ENCODE results near the gene PYM1. TPM values are rescaled to one million over a fixed set of nuclear protein-coding genes. Genes with fewer than 3 reads are reported as not detected.
"Not testable (repeated sequence)": the region's sequence is repeated elsewhere in the genome, so short reads cannot be mapped to it uniquely, and the experiment has no call there.

PYM1 gene
- total RNA-seq, 2 experiments from 2014 or later = 46.7 to 56.4 TPM

DNA sequence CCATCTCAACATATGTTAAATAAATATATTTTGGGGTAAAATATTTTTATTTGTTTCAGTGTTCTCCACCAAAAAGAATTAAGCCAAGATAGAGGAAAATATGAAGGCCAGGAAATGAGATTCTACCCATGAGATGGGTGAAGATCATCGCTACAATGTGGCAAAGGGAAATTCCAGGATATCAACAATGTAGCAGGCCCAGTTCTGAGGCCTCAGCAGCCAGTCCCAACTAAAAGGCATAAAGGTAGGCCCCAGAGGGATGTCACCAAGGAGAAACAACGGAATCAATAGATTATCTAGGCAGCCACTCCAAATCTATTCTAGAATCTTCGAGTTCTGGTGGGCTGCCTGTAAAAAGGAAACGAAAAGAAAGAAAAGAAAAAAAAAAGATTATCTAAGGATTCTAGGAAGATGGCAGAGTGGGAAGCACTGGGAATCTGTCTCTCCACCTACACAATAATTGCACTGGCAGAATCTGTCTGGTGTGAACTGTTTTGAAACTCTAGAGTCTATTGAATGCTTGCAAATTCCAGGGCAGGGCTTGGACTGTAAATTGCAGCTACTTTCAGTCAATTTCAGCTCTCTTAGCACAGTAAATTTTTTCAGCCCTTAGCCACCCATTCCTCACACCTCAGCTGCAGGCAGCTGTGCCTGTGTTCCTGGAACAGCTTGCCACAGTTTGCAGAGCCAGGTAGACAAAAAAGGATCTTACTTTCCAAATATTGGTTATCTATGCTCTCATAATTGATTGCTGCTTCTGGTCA, 51.8 kb downstream of the PYM1 start:
- Mint-ChIP-seq H3K27ac (no peak overlapping the region), H3K9me3 (ENCODE audit: low read depth) (peaks cover 8% of the 10 kb centered on the region), H3K36me3 (peaks cover 11% of the 10 kb centered on the region), H3K4me1 (peaks cover 4% of the 10 kb centered on the region), H3K4me3 (no peak overlapping the region), H3K27me3 (no peaks in the 10 kb centered on the region)
- ATAC-seq = no peak
- DNase-seq = no peak
- CTCF ChIA-PET = interaction anchor here (1.1 kb wide), 1 partner anchor 65 kb away, joined by 3 read pairs; no protein-coding TSS in a partner anchor

DNA sequence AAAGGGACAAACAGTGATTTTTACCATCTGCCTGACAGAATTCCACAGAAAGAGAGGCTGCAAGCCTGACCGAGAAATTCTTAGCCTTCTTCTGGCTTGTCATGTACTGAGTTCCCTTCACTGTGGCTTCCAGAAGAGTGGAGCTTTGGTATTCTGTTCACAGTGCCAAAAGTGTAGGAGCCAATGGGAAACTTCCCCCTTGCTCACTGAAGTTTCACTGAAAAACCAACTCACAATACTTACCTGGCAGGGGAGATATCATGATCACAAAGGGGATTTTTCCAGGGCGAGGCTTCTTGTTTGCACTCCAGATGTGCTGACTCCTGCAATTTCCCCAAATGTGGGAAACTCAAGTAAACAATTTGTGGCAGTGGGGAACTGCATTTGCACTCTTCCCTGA, 53.3 kb downstream of the PYM1 start:
- Mint-ChIP-seq H3K36me3 (peaks cover 11% of the 10 kb centered on the region), H3K27ac (no peak overlapping the region), H3K4me1 (peaks cover 2% of the 10 kb centered on the region), H3K4me3 (no peak overlapping the region), H3K27me3 (no peaks in the 10 kb centered on the region), H3K9me3 (ENCODE audit: low read depth) (peaks cover 8% of the 10 kb centered on the region)
- ATAC-seq (no peak), DNase-seq (no peak)
- CTCF ChIA-PET = no interaction called here

DNA sequence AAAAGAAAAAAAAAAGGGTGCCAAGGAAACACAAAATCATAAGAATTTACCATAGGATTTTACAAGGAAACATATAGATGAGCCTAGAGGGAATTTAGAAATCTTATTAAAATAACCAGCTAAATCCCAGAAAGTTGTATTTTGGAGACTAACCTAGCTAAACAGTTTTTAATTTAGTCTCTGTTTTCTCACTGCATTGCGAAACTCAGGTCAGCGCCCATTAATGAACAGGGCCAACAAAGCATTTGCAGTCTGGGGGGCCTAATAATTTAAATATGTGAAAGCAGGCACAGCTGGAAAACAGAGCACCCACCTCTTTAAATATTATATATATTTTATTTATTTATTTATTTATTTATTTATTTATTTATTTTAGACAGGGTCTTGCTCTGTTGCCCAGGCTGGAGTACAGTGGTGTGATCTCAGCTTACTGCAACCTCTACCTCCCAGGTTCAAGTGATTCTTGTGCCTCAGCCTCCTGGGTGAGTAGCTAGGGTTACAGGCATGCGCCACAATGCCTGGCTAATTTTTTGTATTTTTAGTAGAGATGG, 61.2 kb downstream of the PYM1 start:
- not testable (repeated sequence) for H3K36me3 Mint-ChIP-seq; DNase-seq; H3K27ac Mint-ChIP-seq; H3K27me3 Mint-ChIP-seq; H3K4me1 Mint-ChIP-seq; H3K9me3 Mint-ChIP-seq (ENCODE audit: low read depth); H3K4me3 Mint-ChIP-seq; ATAC-seq
- CTCF ChIA-PET = interaction anchor here (0.6 kb wide), 1 partner anchor 37 kb away, joined by 3 read pairs; the partner anchor contains the start of gene DNAJC14

DNA sequence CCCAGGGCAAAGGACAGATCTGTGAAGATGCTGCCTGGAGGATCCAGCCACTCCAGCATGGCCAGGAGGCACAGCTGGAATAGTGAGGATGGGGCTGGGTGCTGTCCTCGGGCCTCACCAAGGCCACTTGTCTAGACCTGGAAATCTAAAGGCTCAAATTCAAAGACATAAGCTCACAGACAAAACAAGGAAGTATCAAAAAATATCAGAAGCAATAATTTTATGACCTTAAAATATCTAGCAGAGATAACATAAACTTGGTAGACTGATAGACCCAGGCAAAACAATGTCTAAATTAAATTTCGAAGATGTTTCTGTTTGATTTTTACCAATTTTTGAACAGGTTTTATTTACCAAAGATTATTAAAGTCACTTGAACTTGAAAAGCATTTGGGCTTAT, 62.4 kb downstream of the PYM1 start:
- H3K4me1 Mint-ChIP-seq = no peaks in the 10 kb centered on the region
- CTCF ChIA-PET = interaction anchor here (0.9 to 1.4 kb wide), 2 partner anchors 12 to 61 kb away, joined by 3 to 4 read pairs; no protein-coding TSS in a partner anchor

DNA sequence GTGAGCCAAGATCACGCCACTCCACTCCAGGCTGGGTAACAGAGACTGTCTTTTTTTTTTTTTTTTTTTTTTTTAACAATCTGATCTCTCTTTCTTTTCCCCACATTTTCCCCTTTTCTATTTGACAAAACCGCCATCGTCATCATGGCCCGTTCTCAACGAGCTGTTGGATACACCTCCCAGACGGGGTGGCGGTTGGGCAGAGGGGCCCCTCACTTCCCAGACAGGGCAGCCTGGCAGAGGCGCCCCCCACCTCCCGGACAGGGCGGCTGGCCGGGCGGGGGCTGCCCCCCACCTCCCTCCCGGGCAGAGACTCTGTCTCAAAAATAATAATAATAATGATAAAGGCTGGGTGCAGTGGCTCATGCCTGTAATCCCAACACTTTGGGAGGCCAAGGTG, 64.8 kb downstream of the PYM1 start:
- not testable (repeated sequence) for ATAC-seq; H3K4me3 Mint-ChIP-seq; DNase-seq; H3K36me3 Mint-ChIP-seq; H3K27ac Mint-ChIP-seq; H3K9me3 Mint-ChIP-seq (ENCODE audit: low read depth); H3K27me3 Mint-ChIP-seq; H3K4me1 Mint-ChIP-seq
- CTCF ChIA-PET = interaction anchor here (1.2 kb wide), 1 partner anchor 77 kb away, joined by 3 read pairs; no protein-coding TSS in a partner anchor

More for the DNA sequence above, 62.4 kb downstream of the PYM1 start:
- H3K4me3 Mint-ChIP-seq = no peak overlapping the region
- peaks cover 3% of the 10 kb centered on the region for H3K36me3 Mint-ChIP-seq
- H3K27ac Mint-ChIP-seq = no peak overlapping the region
- ATAC-seq = no peak
- H3K9me3 Mint-ChIP-seq (ENCODE audit: low read depth) = peaks cover 3% of the 10 kb centered on the region
- DNase-seq = no peak
- no peaks in the 10 kb centered on the region for H3K27me3 Mint-ChIP-seq

DNA sequence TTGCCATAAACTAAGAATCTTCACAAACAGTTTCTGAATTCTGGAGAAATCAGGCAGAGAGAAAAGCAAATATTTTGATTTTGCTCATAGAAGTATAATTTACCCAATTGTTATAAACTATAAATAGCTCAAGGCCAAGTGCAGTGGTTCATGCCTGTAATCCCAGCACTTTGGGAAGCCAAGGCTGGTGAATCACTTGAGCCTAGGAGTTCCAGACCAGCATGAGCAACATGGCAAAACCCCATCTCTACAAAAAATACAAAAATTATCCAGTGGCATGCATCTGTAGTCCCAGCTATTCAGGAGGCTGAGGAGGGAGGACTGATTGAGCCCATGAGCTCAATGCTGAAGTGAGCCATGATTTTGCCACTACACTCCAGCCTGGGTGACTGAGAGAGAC, 65.4 kb downstream of the PYM1 start:
- H3K9me3 Mint-ChIP-seq (ENCODE audit: low read depth) = peaks cover 3% of the 10 kb centered on the region
- CTCF ChIA-PET = no interaction called here
- no peak for ATAC-seq
- H3K4me1 Mint-ChIP-seq = no peaks in the 10 kb centered on the region
- no peak overlapping the region for H3K4me3 Mint-ChIP-seq
- peaks cover 3% of the 10 kb centered on the region for H3K27me3 Mint-ChIP-seq
- DNase-seq = no peak
- peaks cover 3% of the 10 kb centered on the region for H3K36me3 Mint-ChIP-seq
- H3K27ac Mint-ChIP-seq = no peak overlapping the region

DNA sequence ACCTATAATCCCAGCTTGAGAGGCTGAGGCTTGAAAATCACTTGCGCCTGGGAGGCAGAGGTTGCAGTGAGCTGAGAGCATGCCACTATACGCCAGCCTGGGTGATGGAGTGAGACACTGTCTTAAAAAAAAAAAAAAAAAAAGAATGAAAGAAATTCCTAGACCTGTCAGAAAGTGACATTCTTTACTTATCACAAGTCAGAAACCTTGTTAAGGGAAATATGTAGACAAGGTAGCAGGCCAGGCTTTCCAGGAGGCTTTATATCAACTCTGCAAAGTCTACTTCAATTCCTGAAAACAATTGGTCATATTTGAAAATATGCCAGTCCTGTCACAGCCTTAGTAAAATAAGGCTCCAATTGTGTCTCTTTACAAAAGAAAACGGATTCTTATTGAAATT, 65.8 kb downstream of the PYM1 start:
- CTCF ChIA-PET = no interaction called here
- peaks cover 3% of the 10 kb centered on the region for H3K36me3 Mint-ChIP-seq
- DNase-seq (no peak), ATAC-seq (no peak)
- H3K4me3 Mint-ChIP-seq = no peak overlapping the region
- no peaks in the 10 kb centered on the region for H3K4me1 Mint-ChIP-seq
- H3K27me3 Mint-ChIP-seq = peaks cover 3% of the 10 kb centered on the region
- no peak overlapping the region for H3K27ac Mint-ChIP-seq
- H3K9me3 Mint-ChIP-seq (ENCODE audit: low read depth) = peaks cover 3% of the 10 kb centered on the region

DNA sequence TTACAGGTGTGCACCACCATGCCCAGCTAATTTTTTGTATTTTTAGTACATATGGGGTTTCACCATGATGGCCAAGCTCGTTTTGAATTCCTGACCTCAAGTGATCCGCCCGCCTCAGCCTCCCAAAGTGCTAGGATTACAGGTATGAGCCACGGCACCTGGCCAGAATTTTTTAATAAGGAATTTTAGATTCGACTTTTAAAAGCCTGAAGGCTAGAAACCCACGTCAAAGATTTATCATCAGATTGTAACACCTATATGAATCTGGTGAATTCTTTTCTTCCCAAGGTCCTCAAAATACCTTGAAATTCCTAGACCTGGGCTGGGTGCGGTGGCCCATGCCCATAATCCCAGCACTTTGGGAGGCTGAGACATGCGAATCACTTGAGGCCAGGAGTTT, 66.3 kb downstream of the PYM1 start:
- ATAC-seq = no peak
- Mint-ChIP-seq H3K27ac (no peak overlapping the region), H3K9me3 (ENCODE audit: low read depth) (peaks cover 3% of the 10 kb centered on the region), H3K36me3 (peaks cover 3% of the 10 kb centered on the region), H3K4me1 (no peaks in the 10 kb centered on the region), H3K27me3 (peaks cover 3% of the 10 kb centered on the region), H3K4me3 (no peak overlapping the region)
- no peak for DNase-seq
- CTCF ChIA-PET = no interaction called here

DNA sequence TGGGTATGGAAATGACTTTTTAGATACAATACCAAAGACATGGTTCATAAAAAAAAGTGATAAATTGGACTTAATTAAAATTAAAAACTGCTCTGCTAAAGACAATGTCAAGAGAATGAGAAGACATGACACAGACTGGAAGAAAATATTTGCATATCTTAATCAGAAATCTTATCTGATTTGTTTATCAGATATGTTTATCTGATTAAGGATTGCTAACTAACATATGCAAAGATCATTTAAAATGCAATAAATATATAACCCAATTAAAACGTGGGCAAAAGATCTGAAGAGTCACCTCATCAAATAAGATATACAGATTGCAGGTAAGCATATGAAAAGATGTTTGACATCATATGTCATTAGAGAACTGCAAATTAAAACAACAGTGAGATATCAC, 75.0 kb downstream of the PYM1 start:
- CTCF ChIA-PET = no interaction called here
- H3K36me3 Mint-ChIP-seq = no peaks in the 10 kb centered on the region

More for the DNA sequence above, 75.0 kb downstream of the PYM1 start:
- ATAC-seq (no peak), DNase-seq (no peak)
- peaks cover 7% of the 10 kb centered on the region for H3K27me3 Mint-ChIP-seq
- no peaks in the 10 kb centered on the region for H3K9me3 Mint-ChIP-seq (ENCODE audit: low read depth)
- H3K4me3 Mint-ChIP-seq = no peak overlapping the region
- peaks cover 9% of the 10 kb centered on the region for H3K4me1 Mint-ChIP-seq
- no peak overlapping the region for H3K27ac Mint-ChIP-seq

Other genes starting within 250 kb of the PYM1 start
- 1 to 10 TPM; 3.7 to 4.4 TPM for gene ITGA7, start 220.0 kb downstream of the PYM1 start, total RNA-seq
- 100 to 1,000 TPM; 151 to 152 TPM for gene BLOC1S1, start 211.8 kb downstream of the PYM1 start, total RNA-seq
- gene RDH5, start 207.5 kb downstream of the PYM1 start, total RNA-seq = 10 to 100 TPM; 11.1 to 14.4 TPM
- gene CD63, start 198.9 kb downstream of the PYM1 start, total RNA-seq = 100 to 1,000 TPM; 222 to 288 TPM
- gene GDF11, start 184.8 kb downstream of the PYM1 start, total RNA-seq = 10 to 100 TPM; 10.9 to 14.1 TPM
- gene SARNP, start 110.2 kb downstream of the PYM1 start, total RNA-seq = 10 to 100 TPM; 96.8 to 98.6 TPM
- gene ORMDL2, start 109.9 kb downstream of the PYM1 start, total RNA-seq = 10 to 100 TPM; 45.8 to 57.2 TPM
- 10 to 100 TPM; 33.5 to 38.4 TPM for gene DNAJC14, start 98.3 kb downstream of the PYM1 start, total RNA-seq
- gene MMP19, start 85.0 kb downstream of the PYM1 start, total RNA-seq = not detected
- gene DGKA, start 3.3 kb upstream of the PYM1 start, total RNA-seq = 100 to 1,000 TPM; 301 to 312 TPM
- under 1 TPM; 0.23 to 0.37 TPM for gene PMEL, start 38.1 kb upstream of the PYM1 start, total RNA-seq
- gene CDK2, start 38.9 kb upstream of the PYM1 start, total RNA-seq = 100 to 1,000 TPM; 146 to 158 TPM
- 10 to 100 TPM; 46.4 to 55.6 TPM for gene RAB5B, start 46.2 kb upstream of the PYM1 start, total RNA-seq
- 10 to 100 TPM in 1 of 2 experiments, 1 to 10 TPM in 1; 2.5 to 14.6 TPM for gene SUOX, start 69.4 kb upstream of the PYM1 start, total RNA-seq
- 10 to 100 TPM; 15.8 to 44.9 TPM for gene IKZF4, start 93.1 kb upstream of the PYM1 start, total RNA-seq
- gene RPS26, start 114.0 kb upstream of the PYM1 start, total RNA-seq = 10 to 100 TPM; 27.9 to 42.2 TPM
- 1 to 10 TPM in 1 of 2 experiments, under 1 TPM in 1; 0.94 to 1.8 TPM for gene ERBB3, start 152.3 kb upstream of the PYM1 start, total RNA-seq
- 100 to 1,000 TPM; 293 to 364 TPM for gene PA2G4, start 176.7 kb upstream of the PYM1 start, total RNA-seq
- gene RPL41, start 188.7 kb upstream of the PYM1 start, total RNA-seq = 1,000 to 10,000 TPM; 3,748 to 4,271 TPM
- gene ZC3H10, start 190.4 kb upstream of the PYM1 start, total RNA-seq = 10 to 100 TPM; 10.3 to 11.7 TPM
- gene ESYT1, start 200.4 kb upstream of the PYM1 start, total RNA-seq = 100 to 1,000 TPM; 225 to 241 TPM
- 10 to 100 TPM; 67.6 to 85.2 TPM for gene MYL6B, start 224.7 kb upstream of the PYM1 start, total RNA-seq
- gene MYL6, start 230.5 kb upstream of the PYM1 start, total RNA-seq = 1,000 to 10,000 TPM; 1,307 to 1,412 TPM

Measured in activated CD8-positive, alpha-beta memory T cell treated with anti-CD3 and anti-CD28 coated beads, Interleukin-2, amount 10 ng/mL, durations not matched to agents 7 days and 5 days (primary cell).